T-helper 1 cell treated with Interleukin-12 subunit alpha and Interleukin-12 subunit beta and Interleukin-4 antibody, amounts not matched to agents 30 μg/mL and 1 μg/mL, for 36 hours (primary cell): ENCODE results near the gene TPSD1.

Source experiments
- H3K27ac Mint-ChIP-seq: one replicate; pipeline ENCODE4 v1.8.0; 2021; ENCODE audit warnings: mild to moderate bottlenecking, mixed read lengths
- H3K27me3 Mint-ChIP-seq: one replicate; pipeline ENCODE4 v1.8.0; 2021; ENCODE audit warnings: low read depth, mixed read lengths
- H3K36me3 Mint-ChIP-seq: one replicate; pipeline ENCODE4 v1.8.0; 2021; ENCODE audit warnings: low read depth, mixed read lengths
- H3K4me1 Mint-ChIP-seq: one replicate; pipeline ENCODE4 v1.8.0; 2021; ENCODE audit warnings: low read depth, mixed read lengths
- H3K4me3 Mint-ChIP-seq: one replicate; pipeline ENCODE4 v1.8.0; 2021; ENCODE audit warnings: mild to moderate bottlenecking, moderate library complexity, mixed read lengths
- H3K9me3 Mint-ChIP-seq: one replicate; pipeline ENCODE4 v1.8.0; 2021; ENCODE audit warnings: mixed read lengths

Gene TPSD1

DNA sequence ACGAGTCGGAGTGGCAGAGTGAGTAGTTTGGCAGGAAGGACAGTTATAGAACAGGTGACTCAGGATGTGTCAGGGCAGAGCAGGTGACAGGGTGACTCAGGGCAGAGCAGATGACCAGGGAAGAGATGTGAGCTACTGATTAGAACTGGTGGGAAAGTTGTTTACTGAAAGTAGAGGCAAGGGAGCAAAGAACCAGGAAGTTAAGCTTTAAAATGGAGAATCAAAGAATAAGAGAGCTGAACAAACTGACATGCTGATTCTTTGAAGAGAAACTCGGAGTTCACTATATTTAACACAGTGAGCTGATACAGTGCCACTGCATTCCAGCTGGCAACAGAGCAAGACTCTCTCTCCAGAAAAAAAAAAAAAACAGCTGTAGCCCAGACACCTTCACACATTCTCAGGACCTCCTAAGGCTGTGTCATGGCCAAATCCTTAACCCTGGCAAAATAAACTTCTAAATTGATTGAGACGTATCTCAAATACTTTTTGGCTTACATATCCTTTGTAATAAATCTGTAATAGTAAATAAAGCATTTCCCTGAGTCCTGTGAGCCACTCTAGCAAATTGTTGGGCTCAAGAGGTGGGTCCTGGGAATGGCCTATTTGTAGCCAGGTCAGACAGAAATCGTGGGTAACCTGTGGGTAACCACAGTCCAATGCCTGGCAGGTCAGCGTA, 41.3 kb downstream of the TPSD1 start:
- no peaks in the 10 kb centered on the region for H3K9me3 Mint-ChIP-seq
- H3K4me1 Mint-ChIP-seq = peaks cover 10% of the 10 kb centered on the region
- no peak overlapping the region for H3K4me3 Mint-ChIP-seq
- no peaks in the 10 kb centered on the region for H3K36me3 Mint-ChIP-seq
- H3K27ac Mint-ChIP-seq = peak overlapping the region; percentile 38
- H3K27me3 Mint-ChIP-seq = peaks cover 9% of the 10 kb centered on the region

GRCh38 chr16:1298406-1298805, 42.5 kb downstream of the TPSD1 start:
- Mint-ChIP-seq H3K4me1 (peaks cover 11% of the 10 kb centered on the region), H3K27me3 (peaks cover 5% of the 10 kb centered on the region), H3K9me3 (no peaks in the 10 kb centered on the region), H3K36me3 (no peaks in the 10 kb centered on the region), H3K4me3 (no peak overlapping the region), H3K27ac (no peak overlapping the region)

- no peaks in the 10 kb centered on the region for H3K36me3 Mint-ChIP-seq
- no peak overlapping the region for H3K27ac Mint-ChIP-seq
- peaks cover 5% of the 10 kb centered on the region for H3K27me3 Mint-ChIP-seq
Observed at GRCh38 chr16:1299012-1299867, 43.4 kb downstream of the TPSD1 start.

GRCh38 chr16:1299868-1300203, 44.0 kb downstream of the TPSD1 start:
- Mint-ChIP-seq H3K27me3 (peaks cover 5% of the 10 kb centered on the region), H3K4me1 (peaks cover 16% of the 10 kb centered on the region), H3K27ac (no peak overlapping the region), H3K4me3 (no peak overlapping the region), H3K9me3 (no peaks in the 10 kb centered on the region), H3K36me3 (no peaks in the 10 kb centered on the region)

More at GRCh38 chr16:1299012-1299867, 43.4 kb downstream of the TPSD1 start:
- Mint-ChIP-seq H3K4me3 (no peak overlapping the region), H3K4me1 (peaks cover 15% of the 10 kb centered on the region), H3K9me3 (no peaks in the 10 kb centered on the region)

GRCh38 chr16:1300664-1301476, 45.0 kb downstream of the TPSD1 start:
- H3K27ac Mint-ChIP-seq = no peak overlapping the region
- no peaks in the 10 kb centered on the region for H3K9me3 Mint-ChIP-seq
- peaks cover 16% of the 10 kb centered on the region for H3K4me1 Mint-ChIP-seq
- no peaks in the 10 kb centered on the region for H3K36me3 Mint-ChIP-seq
- peaks cover 5% of the 10 kb centered on the region for H3K27me3 Mint-ChIP-seq
- H3K4me3 Mint-ChIP-seq = no peak overlapping the region

DNA sequence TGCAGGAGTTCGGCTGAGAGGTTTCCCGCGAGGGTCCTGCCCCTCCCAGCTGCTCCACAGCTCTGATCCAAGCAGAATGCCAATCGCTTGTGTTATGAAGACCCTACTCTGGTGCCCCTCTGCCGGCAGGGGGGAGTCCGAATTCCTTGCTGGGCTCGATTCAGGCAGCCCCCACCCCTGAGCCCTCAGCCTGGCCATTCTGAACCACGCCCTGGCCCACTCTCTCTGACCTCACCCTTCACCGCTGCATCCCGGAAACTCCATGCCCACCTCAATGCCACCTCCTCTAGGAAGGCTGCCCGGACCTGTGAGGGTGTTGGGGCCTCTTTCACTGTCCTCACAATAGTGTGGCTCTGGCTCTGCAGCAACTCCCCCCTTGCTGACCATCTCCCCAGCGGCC, 45.7 kb downstream of the TPSD1 start:
- H3K36me3 Mint-ChIP-seq = no peaks in the 10 kb centered on the region
- no peaks in the 10 kb centered on the region for H3K9me3 Mint-ChIP-seq
- H3K27ac Mint-ChIP-seq = no peak overlapping the region
- H3K4me3 Mint-ChIP-seq = no peak overlapping the region
- peaks cover 5% of the 10 kb centered on the region for H3K27me3 Mint-ChIP-seq
- H3K4me1 Mint-ChIP-seq = peaks cover 19% of the 10 kb centered on the region

DNA sequence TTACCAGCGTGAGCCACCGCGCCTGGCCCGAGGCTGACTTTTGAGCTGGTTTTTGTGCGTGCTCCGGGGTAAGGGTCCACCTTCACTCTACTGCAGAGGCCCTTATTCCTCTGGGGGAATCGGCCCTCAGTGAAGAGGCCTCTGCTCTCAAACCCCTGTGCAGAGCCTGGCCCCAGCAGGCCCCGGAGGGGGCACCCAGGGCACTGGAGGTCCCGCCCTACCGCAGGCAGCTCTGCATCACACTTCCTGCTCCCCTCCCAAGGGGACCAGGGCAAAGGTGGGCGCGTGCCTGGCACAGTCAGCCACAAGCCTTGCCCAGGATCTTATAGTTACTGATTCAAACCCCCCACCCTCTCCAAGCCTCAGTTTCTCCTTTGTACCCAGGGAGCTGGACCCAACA, 50.0 kb downstream of the TPSD1 start:
- Mint-ChIP-seq H3K4me1 (peaks cover 22% of the 10 kb centered on the region), H3K4me3 (no peak overlapping the region), H3K27me3 (no peaks in the 10 kb centered on the region)

GRCh38 chr16:1306334-1306733, 50.5 kb downstream of the TPSD1 start:
- Mint-ChIP-seq H3K9me3 (no peaks in the 10 kb centered on the region), H3K4me3 (no peak overlapping the region), H3K27ac (peak overlapping the region; percentile 41), H3K4me1 (peaks cover 25% of the 10 kb centered on the region), H3K27me3 (no peaks in the 10 kb centered on the region), H3K36me3 (peaks cover 4% of the 10 kb centered on the region)

More for the DNA sequence above, 50.0 kb downstream of the TPSD1 start:
- Mint-ChIP-seq H3K9me3 (no peaks in the 10 kb centered on the region), H3K36me3 (peaks cover 4% of the 10 kb centered on the region), H3K27ac (no peak overlapping the region)

DNA sequence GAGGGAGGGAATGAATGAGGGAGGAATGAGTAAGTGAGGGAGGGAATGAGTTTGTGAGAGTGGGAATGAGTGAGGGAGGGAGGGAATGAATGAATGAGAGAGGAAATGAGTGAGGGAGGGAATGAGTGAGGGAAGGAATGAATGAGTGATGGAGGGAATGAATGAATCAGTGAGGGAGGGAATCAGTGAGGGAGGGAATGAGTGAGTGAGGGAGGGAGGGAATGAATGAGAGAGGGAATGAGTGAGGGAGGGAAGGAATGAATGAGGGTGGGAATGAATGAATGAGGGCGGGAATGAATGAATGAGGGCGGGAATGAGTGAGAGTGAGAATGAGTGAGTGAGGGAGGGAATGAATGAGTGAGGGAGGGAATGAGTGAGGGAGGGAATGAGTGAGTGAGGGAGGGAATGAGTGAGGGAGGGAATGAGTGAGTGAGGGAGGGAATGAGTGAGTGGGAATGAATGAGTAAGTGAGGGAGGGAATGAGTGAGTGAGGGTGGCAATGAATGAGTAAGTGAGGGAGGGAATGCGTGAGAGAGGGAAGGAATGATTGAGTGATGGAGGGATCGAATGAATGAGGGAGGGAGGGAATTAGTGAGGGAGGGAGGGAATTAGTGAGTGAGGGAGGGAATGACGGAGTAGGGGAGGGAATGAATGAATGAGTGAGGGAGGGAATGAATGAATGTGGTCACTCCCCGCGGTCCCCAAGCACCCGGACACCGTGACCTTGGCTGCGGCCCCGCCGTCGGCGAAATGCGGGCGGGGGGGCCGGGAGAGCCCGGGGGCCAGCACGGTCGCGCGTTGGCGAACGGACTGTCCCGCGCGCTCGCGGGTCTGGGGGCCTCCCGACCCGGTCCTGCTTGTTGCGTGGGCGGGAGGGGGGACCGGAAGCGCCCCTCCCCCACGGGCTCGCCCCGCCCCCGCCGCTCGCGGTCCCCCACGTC, 52.4 kb downstream of the TPSD1 start:
- H3K4me3 Mint-ChIP-seq = peak overlapping the region; percentile 87
- H3K27ac Mint-ChIP-seq = peak overlapping the region; percentile 99
- H3K4me1 Mint-ChIP-seq = peaks cover 21% of the 10 kb centered on the region
- H3K9me3 Mint-ChIP-seq = no peaks in the 10 kb centered on the region
- H3K27me3 Mint-ChIP-seq = no peaks in the 10 kb centered on the region
- H3K36me3 Mint-ChIP-seq = peaks cover 4% of the 10 kb centered on the region
